HG03558 (cell line): Measurements from ENCODE around the gene MTRF1L.
"Not testable (repeated sequence)": the region's sequence is repeated elsewhere in the genome, so short reads cannot be mapped to it uniquely, and the experiment has no call there.

Source experiments
- ATAC-seq: cut with Tn5 transposase; IDR thresholded peaks from one replicate; pipeline ENCODE4 v1.9.1; 2021; ENCODE audit warnings: moderate number of reproducible peaks; ENCODE audit not compliant: unreplicated experiment; ENCODE audit errors: extremely low read depth

The MTRF1L gene

GRCh38 chr6:153012856-153013255 lies 10.3 kb upstream of the MTRF1L start:
- no peak for ATAC-seq

DNA sequence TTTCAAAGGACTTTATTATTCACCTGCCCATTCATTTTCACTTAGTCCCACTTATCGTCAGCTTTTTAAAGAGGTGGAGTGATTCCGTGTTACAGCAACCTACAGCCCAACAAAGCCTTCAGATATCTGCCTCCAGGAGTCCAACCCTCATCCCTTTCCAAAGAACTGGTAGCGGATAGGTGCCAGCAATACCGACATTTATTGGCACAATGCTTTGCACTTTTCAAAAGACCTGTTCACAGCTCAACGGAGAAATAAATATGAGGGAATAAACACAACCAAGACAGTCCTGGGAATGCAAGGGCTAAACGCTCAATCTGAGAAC lies 819 bp upstream of the MTRF1L start:
- no peak for ATAC-seq

GRCh38 chr6:153001767-153002612 lies 519 bp downstream of the MTRF1L start:
- ATAC-seq: peak; percentile 5

DNA sequence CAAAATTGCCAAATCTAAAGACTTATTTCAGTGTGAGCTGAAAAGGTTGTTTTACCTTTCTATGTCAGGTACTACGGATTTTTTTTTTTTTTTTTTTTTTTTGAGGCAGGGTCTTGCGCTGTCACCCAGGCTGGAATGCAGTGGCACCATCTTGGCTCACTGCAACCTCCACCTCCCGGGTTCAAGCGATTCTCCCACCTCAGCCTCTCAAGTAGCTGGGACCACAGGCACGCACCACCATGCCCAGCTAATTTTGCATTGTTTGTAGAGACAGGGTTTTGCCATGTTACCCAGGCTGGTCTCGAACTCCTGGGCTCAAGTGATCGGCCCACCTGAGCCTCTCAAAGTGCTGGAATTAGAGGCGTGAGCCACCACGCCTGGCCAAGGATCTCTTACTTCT lies 1.7 kb downstream of the MTRF1L start:
- ATAC-seq: not testable (repeated sequence)

- ATAC-seq: no peak
Observed at GRCh38 chr6:153000243-153000642, 2.3 kb downstream of the MTRF1L start.

DNA sequence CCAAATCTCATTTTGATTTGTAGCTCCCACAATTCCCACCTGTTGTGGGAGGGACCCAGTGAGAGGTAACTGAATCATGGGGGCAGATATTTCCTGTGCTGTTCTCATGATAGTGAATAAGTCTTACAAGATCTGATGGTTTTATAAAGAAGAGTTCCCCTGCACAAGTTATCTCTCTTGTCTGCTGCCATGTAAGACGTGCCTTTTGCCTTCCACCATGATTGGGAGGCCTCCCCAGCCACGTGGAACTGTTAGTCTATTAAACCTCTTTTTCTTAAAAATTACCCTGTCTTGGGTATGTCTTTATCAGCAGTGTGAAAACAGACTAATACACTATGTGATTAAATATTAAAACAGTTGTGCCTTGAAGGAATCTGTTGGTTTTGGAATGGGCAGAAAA lies 3.0 kb downstream of the MTRF1L start:
- ATAC-seq: not testable (repeated sequence)

GRCh38 chr6:152993847-152994246 lies 8.7 kb downstream of the MTRF1L start:
- no peak for ATAC-seq

GRCh38 chr6:152993431-152993830 lies 9.1 kb downstream of the MTRF1L start:
- ATAC-seq: no peak

- ATAC-seq: no peak
Observed at GRCh38 chr6:152986978-152987377, 15.5 kb downstream of the MTRF1L start.

DNA sequence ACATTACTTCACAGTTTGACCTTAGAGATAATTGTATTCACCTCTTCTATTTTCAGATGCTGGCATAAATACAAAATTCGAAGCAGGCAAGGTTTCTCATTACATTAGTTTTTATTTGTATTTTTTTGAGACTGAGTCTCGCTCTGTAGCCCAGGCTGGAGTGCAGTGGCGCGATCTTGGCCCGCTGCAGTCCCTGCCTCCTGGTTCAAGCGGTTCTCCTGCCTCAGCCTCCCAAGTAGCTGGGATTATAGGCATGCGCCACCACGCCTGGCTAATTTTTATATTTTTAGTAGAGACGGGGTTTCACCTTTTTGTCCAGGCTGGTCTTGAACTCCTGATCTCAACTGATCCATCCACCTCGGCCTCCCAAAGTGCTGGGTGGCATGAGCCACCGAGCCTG lies 17.2 kb downstream of the MTRF1L start:
- ATAC-seq: not testable (repeated sequence)

- ATAC-seq: peak; percentile 18
Observed at GRCh38 chr6:152984513-152984872, 18.0 kb downstream of the MTRF1L start.

- no peak for ATAC-seq
Observed at GRCh38 chr6:152983637-152984512, 18.6 kb downstream of the MTRF1L start.

GRCh38 chr6:152982904-152983636 lies 19.4 kb downstream of the MTRF1L start, which contains the start of gene FBXO5:
FBXO5 (minus strand) TSS chr6:152983041; CDS start chr6:152982959, 82 bp downstream.
- ATAC-seq: peak; percentile 80

GRCh38 chr6:152981989-152982903 lies 20.3 kb downstream of the MTRF1L start:
- no peak for ATAC-seq

- ATAC-seq: no peak
Observed at GRCh38 chr6:152981219-152981618, 21.3 kb downstream of the MTRF1L start.

GRCh38 chr6:152980656-152981055 lies 21.9 kb downstream of the MTRF1L start:
- no peak for ATAC-seq

DNA sequence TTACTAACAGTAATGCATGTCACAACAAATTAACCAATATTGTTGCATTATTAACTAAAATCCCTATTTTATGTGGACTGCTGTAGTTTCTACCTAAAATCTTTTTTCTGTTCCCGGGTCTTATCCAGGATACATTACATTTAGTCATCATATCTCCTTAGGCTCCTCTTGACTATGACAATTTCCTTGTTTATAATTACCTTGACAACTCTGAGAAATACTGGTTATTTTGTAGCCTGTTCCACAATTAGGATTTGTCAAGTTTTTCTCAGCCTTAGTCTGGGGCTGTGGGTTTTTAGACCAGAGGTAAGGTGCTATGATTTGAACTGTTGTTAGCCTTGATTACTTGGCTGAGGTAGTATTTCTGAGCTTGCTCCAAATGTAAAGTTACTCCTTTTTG lies 23.4 kb downstream of the MTRF1L start:
- ATAC-seq: no peak

DNA sequence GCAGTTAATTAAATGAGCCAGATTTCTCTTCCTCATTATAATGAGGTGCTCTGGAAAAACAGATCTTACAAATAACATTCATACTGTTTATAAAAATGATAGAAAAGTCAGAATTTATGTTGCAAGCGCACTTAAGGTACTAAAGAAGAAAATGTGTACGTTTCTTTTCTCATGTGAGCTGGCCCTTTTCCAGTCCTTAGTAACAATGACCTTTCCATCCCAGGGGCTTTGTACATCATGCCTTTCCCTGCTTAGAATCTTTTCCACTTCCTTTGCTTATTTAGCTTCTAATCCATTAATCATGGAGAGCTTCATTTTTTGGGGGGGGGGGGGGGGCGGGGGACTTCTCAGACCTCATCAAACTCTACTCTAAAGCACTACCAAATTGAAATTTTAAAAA lies 24.5 kb downstream of the MTRF1L start:
- no peak for ATAC-seq

GRCh38 chr6:152977556-152977955 lies 25.0 kb downstream of the MTRF1L start:
- no peak for ATAC-seq

- ATAC-seq: no peak
Observed at GRCh38 chr6:152976749-152977148, 25.8 kb downstream of the MTRF1L start.
